ENCODE measurements around the gene PRUNE2.

DNA sequence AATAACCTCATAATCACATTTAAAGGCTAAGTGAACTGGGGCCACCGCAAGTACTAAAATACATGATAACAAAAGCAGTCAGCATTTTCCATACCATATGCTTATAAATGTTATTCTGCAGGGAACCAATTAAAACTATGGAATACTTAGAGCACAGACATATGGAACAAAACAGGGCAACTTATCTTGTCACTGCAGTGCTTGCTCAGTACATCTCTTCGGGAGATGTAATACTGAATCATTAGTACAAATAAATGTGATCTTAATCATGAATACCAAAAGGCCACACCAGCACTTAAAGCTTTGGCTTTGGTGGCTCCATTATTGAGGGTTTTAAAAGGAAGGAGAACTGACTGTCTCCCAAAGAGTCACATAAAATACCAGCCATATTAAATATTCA is 32.1 kb downstream of the PRUNE2 start:
- no peak for TF ChIP-seq ZNF143 (CRISPR knock-in tag; IDR thresholded peaks at IDR 0.05)
- no peak for TF ChIP-seq POLR2A (conservative IDR thresholded peaks at IDR 0.05)
- TF ChIP-seq BCL6 (CRISPR knock-in tag; IDR thresholded peaks at IDR 0.05): no peak
- no peak for TF ChIP-seq TAF7 (tag; IDR thresholded peaks at IDR 0.05)
- TF ChIP-seq SMARCC2 (IDR thresholded peaks at IDR 0.05; ENCODE audit: low read depth): no peak
- TF ChIP-seq, protein P1, sequence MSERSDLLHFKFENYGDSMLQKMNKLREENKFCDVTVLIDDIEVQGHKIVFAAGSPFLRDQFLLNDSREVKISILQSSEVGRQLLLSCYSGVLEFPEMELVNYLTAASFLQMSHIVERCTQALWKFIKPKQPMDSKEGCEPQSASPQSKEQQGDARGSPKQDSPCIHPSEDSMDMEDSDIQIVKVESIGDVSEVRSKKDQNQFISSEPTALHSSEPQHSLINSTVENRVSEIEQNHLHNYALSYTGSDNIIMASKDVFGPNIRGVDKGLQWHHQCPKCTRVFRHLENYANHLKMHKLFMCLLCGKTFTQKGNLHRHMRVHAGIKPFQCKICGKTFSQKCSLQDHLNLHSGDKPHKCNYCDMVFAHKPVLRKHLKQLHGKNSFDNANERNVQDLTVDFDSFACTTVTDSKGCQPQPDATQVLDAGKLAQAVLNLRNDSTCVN (CRISPR knock-in tag; IDR thresholded peaks at IDR 0.05): no peak
- TF ChIP-seq GABPA (tag; conservative IDR thresholded peaks at IDR 0.05; ENCODE audit: low read depth): no peak
- TF ChIP-seq, protein P2, sequence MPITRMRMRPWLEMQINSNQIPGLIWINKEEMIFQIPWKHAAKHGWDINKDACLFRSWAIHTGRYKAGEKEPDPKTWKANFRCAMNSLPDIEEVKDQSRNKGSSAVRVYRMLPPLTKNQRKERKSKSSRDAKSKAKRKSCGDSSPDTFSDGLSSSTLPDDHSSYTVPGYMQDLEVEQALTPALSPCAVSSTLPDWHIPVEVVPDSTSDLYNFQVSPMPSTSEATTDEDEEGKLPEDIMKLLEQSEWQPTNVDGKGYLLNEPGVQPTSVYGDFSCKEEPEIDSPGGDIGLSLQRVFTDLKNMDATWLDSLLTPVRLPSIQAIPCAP (CRISPR knock-in tag; IDR thresholded peaks at IDR 0.05; ENCODE audit: borderline replicate concordance): no peak
- TF ChIP-seq, protein P3, sequence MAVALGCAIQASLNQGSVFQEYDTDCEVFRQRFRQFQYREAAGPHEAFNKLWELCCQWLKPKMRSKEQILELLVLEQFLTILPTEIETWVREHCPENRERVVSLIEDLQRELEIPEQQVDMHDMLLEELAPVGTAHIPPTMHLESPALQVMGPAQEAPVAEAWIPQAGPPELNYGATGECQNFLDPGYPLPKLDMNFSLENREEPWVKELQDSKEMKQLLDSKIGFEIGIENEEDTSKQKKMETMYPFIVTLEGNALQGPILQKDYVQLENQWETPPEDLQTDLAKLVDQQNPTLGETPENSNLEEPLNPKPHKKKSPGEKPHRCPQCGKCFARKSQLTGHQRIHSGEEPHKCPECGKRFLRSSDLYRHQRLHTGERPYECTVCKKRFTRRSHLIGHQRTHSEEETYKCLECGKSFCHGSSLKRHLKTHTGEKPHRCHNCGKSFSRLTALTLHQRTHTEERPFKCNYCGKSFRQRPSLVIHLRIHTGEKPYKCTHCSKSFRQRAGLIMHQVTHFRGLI (CRISPR knock-in tag; IDR thresholded peaks at IDR 0.05): no peak
- no peak for TF ChIP-seq ELF1 (tag; IDR thresholded peaks at IDR 0.05)
- TF ChIP-seq ZNF77 (CRISPR knock-in tag; IDR thresholded peaks at IDR 0.05): no peak
- no peak for TF ChIP-seq MEF2D (tag; conservative IDR thresholded peaks at IDR 0.05; ENCODE audit: low read depth)
- TF ChIP-seq, protein P4, sequence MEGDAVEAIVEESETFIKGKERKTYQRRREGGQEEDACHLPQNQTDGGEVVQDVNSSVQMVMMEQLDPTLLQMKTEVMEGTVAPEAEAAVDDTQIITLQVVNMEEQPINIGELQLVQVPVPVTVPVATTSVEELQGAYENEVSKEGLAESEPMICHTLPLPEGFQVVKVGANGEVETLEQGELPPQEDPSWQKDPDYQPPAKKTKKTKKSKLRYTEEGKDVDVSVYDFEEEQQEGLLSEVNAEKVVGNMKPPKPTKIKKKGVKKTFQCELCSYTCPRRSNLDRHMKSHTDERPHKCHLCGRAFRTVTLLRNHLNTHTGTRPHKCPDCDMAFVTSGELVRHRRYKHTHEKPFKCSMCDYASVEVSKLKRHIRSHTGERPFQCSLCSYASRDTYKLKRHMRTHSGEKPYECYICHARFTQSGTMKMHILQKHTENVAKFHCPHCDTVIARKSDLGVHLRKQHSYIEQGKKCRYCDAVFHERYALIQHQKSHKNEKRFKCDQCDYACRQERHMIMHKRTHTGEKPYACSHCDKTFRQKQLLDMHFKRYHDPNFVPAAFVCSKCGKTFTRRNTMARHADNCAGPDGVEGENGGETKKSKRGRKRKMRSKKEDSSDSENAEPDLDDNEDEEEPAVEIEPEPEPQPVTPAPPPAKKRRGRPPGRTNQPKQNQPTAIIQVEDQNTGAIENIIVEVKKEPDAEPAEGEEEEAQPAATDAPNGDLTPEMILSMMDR (IDR thresholded peaks at IDR 0.05 in 2 of 3, conservative IDR thresholded peaks at IDR 0.05 in 1 of 3; ENCODE audit: insufficient read depth in 2 of 3, low read depth in 1 of 3, low read length in 3 of 3): no peak

Data from K562 (cell line).